HG03025 (cell line): ENCODE data around the gene EDA2R.

Source experiments
- ATAC-seq: cut with Tn5 transposase; IDR thresholded peaks from one replicate; pipeline ENCODE4 v1.9.1; 2021; ENCODE audit warnings: mild to moderate bottlenecking, moderate library complexity; ENCODE audit not compliant: unreplicated experiment, low FRiP score

The EDA2R gene

DNA sequence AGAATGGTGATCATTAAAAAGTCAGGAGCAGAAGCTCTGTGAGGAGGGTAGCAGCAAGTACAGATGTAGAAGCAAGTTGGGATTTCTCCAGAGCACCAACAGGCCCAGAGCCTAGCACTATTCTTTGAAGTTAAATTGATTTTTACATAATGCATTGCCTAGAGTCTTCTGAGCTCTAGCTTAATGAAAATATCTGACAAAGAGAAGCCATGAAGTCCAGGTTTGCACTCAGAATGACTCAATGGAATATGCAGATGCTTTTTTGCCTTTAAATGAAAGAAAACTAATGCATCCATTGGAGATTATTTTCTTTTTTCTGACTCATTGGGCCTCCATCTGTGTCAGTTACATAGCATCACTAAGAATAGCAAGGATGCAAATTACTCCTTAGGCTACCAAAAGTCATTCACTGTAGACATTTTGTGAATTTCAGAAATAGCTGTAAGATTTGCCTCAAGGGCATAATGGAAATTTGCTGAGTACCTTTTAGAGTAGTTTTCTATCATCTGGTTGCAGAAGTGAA lies 91.0 kb downstream of the EDA2R start:
- ATAC-seq: no peak
